ENCODE measurements around the gene TRPM2.

The TRPM2 gene

GRCh38 chr21:44322621-44323325, 30.6 kb upstream of the TRPM2 start:
- DNase-seq = no peak

GRCh38 chr21:44323591-44323990, 29.8 kb upstream of the TRPM2 start:
- DNase-seq = no peak

- no peak for DNase-seq
Measured at GRCh38 chr21:44324106-44324853, 29.1 kb upstream of the TRPM2 start.

- no peak for DNase-seq
Measured at GRCh38 chr21:44324854-44325107, 28.6 kb upstream of the TRPM2 start.

GRCh38 chr21:44325386-44326271, 27.8 kb upstream of the TRPM2 start:
- no peak for DNase-seq

GRCh38 chr21:44326272-44326647, 27.2 kb upstream of the TRPM2 start:
- DNase-seq = no peak

- no peak for DNase-seq
Measured at GRCh38 chr21:44326716-44327602, 26.5 kb upstream of the TRPM2 start.

- no peak for DNase-seq
Measured at GRCh38 chr21:44327603-44327974, 25.8 kb upstream of the TRPM2 start.

GRCh38 chr21:44328242-44328895, 25.1 kb upstream of the TRPM2 start:
- DNase-seq = no peak

GRCh38 chr21:44329086-44329889, 24.1 kb upstream of the TRPM2 start:
- DNase-seq = no peak

GRCh38 chr21:44329971-44330681, 23.3 kb upstream of the TRPM2 start:
- no peak for DNase-seq

GRCh38 chr21:44330698-44331097, 22.7 kb upstream of the TRPM2 start:
- DNase-seq = no peak

GRCh38 chr21:44331209-44331608, 22.2 kb upstream of the TRPM2 start:
- DNase-seq = peak in 1 of 6 experiments; percentile 12

- no peak for DNase-seq
Measured at GRCh38 chr21:44331650-44332307, 21.6 kb upstream of the TRPM2 start.

- DNase-seq = no peak
Measured at GRCh38 chr21:44332383-44332782, 21.0 kb upstream of the TRPM2 start.

- no peak for DNase-seq
Measured at GRCh38 chr21:44332965-44333364, 20.5 kb upstream of the TRPM2 start.

GRCh38 chr21:44333509-44334328, 19.7 kb upstream of the TRPM2 start:
- DNase-seq = no peak

- no peak for DNase-seq
Measured at GRCh38 chr21:44334329-44335030, 18.9 kb upstream of the TRPM2 start.

All from stimulated activated naive CD4-positive, alpha-beta T cell (primary cell).